KG1 (cell line): ENCODE results near the gene GOLGA2.

Source experiments
- DNase-seq: peaks from one replicate; lab custom pipeline; 2025; lab: John Stamatoyannopoulos, UW

Gene GOLGA2

DNA sequence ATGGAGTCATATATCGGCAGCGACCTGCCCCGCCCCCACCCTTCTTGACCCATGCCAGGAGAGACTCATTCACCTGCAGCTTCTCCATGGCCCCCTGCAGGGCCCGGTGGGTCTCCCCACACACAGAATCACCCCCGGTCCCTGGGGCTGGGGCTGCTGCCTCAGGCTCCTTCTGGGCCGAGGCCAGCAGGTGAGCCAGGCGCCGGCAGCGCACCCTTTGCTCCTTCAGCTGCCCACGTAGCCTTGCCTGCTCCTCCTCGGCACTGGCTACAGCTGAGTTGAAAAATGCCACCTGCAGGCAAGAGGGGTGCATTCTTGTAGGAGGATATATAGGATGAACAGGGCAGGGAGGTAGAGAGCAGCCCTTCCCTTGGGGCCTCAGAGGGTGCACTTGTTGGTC, 17.9 kb downstream of the GOLGA2 start:
- no peak for DNase-seq

DNA sequence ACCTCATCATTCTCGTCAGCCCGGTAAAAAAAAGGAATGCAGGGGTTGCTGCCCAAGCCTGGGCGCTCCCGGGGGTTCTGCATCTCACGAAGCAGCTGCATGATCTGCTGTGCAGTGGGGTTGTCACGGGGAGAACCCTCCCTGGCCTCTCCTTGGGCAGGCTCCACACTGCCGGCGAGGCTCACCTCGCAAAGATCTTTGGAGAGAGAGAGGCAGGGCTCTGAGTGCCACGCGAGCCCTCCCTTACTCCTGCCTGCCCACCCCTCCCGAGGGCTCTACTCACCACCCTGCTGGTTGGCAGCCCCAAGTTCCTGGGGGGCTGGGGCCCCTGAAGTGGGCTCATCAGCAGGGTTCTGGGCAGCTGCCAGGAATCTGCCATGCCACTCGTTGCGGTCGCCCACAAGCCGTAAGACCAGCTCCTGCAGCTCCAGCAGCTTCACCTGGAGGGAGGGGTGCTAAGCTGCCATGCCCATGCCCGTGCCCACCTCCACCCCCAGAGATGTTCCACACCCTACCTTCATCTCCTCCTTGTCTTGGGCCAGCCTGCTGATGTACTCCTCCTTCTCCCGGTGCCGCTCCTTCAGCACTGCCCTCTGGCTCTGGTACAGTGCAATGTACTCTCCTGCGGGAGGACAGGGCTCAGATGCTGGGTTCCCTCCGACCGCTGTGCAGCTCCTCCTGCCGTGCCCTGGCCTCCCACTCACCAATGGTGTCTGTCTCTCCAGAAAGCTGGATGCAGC, 18.6 kb downstream of the GOLGA2 start:
- no peak for DNase-seq

DNA sequence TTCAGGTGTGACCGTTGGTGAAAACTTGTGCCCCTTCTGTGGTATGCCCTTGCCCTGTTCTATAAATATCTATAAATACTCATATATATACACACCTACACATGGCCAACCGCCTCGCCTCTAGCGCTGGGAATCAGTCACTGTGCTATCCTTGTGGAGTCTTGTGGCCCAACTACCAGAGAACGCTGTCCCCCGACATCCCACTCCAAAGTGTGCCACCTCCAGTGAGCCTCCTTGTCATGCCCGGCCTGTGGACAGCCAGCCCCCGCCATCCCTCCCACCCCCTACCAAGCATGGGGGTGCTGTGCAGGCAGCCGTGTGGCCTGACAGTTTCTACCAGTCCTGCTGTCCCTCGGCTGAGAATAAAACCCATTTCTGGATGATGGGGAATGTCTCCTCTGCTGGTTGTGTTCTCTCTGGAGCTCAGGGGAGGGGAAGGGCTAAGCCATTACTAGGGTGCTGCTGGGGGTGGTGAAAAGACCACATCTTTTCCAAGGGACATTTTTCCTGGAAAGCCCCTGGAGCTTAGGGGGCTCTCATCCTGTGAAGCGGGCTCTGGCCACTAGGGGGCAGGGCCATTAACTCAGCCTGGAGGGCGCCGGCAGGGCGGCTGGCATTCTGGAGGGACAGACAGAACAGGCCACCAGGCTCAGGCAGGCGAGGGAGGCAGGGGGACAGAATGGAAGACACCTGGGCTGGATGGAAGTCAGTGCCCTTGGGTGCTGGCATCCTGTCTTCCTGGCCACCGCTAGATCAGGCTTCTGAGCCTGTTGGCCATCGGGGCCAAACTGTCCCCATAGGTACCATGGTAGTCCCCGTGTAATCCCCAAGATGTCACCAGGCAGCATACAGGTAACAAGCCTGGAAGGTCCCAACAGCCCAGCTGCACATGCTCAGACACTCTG, 20.7 kb downstream of the GOLGA2 start:
- DNase-seq, result no peak

DNA sequence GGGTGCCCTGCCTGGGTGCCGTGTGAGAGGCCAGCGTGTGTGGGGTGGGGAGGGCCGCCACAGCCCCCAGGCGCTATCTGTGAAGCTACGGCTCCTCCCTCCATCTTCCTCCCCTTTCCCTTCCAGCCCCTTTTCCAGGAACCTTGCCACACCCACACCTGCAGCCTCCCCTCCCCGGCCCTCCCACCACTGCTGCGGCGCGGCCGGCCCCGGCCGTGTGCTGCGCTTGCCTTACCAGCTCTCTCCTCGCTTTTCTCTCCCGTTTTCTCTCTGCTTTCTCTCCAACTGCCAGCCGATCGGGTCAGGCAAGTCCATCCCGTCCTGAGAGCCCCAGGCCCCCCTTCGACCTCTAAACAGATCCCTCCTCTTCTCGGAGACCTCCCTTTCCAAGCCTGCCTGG, 21.4 kb downstream of the GOLGA2 start:
- DNase-seq, result no peak

DNA sequence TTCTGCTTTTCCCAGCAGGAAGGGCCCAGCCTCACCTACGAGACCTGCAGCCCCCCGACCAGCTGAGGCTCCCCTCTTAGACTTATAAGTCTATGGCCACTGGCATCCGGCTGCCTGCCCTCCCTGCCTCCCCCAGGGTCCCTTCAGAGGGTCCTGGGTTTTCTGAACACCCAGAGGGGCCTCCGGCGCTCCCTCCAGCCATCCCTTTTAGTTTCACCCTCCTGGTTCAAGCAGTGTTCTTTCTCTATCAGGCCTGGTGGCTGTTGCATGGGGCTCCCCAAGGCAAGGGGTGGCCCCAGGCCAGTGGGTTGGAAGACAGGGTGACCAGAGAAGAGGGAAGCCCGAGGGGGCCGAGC, 21.8 kb downstream of the GOLGA2 start:
- no peak for DNase-seq

DNA sequence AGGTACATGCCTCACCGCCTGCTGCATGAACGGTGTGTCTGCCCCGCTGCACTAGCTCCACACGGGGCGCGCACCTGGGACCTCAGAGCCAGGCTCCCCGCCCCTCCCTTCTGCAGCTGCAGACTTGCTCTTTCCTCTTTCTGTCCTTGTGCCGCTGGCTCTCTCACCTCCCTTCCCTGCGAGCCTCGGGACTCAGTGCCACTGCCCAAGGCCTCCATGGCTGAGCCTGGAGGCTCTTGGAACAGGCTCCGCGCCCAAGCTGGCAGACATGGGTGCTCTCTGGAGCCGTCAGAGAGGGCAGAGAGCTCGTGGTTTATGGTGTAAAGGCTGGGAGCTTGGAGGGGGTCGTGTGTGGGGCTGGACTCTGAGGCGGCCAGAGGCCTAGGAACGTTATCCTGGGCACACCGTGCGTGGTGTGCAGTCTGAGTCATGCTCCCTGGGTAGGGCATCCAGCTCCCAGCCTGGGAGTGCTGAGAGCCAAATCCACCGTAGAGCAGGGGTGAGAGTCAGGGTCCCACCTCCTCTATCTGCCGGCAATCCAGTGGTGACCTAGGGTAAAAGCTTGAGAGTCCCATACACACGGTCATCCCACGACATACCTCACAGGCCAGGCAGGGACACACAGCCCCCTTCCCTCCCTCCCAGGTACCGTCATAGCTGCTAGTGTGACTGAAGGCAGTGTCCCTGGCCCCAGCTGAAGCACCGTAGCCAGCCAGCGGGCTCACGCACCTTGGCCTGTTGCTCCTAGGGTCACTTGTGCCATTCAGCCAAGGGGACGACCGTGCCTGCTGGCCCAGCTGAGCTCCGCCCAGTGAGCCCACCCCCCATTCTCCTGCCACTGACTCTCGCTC, 22.4 kb downstream of the GOLGA2 start:
- no peak for DNase-seq

DNA sequence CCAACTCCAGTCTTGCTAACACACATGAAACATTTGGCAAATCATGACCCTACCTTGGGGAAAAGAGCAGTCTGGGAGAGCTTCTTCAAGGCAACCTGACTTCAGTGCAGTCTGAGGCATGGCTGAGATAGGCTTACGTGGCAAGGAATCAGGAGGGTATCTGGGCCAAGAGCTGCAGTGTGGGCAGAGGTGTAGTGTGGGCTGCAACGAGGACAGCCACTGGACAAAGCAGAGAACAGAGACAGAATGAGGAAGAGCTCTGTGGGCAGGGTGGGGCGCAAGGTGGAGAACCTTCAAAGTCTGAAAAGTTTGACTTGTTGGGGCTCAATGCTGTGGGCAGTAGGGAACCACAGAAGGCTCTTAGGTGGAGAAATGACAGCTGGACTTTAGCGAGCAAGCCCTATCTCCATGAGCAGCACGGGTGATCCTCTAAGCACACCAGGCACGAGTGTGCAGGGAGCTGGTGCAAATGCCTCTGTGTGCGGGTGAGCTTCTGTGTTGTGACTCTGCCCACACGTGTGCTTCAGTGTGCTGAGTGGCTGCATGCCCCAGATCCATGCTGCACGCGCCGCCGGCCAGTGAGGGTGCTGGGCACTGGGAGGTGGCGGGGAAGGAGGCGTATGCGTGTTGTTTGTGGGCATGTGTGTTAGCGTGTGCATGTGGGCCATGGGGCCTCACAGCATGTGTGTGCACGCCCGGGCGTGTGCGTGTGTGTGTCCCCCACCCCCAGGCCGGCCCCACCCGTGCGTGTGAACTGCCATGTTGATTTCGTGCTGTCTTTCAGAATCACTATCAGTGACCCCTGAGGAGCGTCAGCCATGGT, 23.3 kb downstream of the GOLGA2 start:
- no peak for DNase-seq

DNA sequence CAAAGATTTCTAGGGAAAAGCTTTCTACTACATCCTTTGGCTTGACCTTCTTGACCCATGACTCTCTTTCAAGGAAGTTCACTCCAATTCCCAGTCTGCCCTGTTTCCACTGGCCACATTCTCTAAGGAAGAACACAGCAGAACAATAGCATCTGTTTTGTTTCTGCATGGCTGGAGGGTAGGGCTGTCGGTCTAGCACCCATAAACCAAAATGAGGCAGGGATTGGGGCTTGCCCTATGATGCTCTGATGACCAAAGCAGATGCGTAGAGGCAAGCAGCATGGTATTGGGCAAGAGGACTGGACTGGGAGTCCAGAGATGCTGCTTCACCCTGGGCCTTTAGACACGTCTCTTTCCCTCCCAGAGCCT, 24.1 kb downstream of the GOLGA2 start:
- no peak for DNase-seq

DNA sequence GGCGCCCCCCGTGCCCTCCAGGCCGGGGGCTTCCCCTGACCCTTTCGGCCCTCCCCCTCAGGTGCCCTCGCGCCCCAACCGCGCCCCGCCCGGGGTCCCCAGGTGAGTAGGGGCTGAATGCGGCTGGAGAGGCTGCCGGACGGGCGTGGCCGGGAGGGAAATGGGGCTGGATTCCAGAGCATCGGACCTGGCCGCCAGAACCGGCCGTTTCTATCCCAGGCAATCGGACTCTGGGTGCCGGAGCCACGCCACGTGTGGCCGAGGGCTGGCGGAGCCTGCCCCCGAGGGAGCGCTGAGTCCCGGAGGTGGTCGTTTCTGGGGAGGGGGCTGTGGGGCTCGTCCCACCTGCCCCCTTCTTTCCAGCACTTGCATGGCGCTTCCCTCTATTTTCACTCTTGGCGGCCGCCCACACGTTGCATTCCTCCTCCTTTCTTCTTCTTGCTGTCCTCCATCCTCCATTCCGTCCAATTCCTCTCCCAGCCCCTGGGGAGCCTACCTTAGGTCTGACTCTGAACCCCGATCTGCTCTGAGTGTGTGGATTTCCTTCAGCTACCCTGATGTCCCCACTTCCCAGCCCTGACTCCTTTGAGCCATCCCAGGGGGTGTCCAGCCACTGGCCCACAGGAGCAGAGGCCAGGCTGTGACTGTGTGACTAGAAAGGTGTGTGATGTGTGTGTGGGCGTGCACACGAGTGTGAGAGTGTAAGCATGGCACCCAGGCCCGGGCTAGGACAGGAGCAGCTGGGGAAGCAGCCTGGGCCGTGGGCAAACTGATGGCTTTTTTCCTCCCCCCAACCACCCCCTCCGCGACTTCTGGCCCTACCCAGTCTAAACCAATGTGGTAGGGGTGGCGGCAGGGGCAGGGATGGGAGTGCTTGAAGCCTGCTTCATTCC, 24.7 kb downstream of the GOLGA2 start:
- no peak for DNase-seq

DNA sequence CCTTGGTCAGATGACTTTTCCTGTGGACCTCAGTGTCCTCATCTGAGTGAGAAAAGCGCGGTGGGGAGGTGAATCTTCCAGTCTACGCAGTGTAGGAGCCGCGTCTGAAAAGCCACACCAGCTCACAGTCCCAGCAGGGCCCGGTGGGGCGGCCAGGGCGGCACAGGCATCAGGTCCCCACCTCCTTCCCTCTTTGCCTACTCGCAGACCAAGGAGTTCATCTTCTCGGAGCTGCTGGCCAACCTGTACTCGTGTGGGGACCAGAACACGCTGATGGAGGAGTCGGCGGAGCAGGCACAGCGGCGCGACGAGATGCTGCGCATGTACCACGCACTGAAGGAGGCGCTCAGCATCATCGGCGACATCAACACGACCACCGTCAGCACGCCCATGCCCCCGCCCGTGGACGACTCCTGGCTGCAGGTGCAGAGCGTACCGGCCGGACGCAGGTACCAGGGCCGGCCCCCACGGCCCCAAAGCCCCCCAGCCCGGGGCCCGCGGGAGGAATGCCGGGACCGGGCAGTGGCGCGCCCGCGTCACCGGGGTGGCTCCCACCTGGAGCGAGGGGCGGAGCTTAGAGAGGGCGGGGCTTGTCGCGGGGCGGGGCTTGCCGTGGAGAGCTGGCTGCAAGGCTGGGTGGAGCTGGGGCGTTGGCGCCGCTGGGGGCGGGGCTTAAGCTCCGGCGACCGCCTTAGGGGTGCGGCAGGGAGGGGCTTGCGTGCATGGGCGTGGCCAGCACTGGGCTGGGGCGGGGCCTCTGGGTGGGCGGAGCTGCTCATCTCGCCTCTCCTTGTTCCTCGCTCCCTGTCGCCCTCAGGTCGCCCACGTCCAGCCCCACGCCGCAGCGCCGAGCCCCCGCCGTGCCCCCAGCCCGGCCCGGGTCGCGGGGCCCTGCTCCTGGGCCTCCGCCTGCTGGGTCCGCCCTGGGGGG, 25.6 kb downstream of the GOLGA2 start:
- no peak for DNase-seq

DNA sequence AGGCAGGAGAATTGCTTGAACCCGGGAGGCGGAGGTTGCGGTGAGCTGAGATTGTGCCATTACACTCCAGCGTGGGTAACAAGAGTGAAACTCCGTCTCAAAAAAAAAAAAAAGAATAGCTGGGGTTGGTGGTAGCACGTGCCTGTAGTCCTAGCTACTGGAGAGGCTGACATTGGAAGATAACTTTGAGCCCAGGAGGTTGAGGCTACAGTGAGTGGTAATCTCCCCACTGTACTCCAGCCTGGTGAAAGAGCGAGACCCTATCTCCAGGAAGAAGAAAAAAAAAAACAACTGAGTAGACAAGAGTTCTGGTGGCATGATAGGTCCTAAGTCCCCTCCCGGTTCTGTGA, 26.3 kb downstream of the GOLGA2 start:
- no peak for DNase-seq

DNA sequence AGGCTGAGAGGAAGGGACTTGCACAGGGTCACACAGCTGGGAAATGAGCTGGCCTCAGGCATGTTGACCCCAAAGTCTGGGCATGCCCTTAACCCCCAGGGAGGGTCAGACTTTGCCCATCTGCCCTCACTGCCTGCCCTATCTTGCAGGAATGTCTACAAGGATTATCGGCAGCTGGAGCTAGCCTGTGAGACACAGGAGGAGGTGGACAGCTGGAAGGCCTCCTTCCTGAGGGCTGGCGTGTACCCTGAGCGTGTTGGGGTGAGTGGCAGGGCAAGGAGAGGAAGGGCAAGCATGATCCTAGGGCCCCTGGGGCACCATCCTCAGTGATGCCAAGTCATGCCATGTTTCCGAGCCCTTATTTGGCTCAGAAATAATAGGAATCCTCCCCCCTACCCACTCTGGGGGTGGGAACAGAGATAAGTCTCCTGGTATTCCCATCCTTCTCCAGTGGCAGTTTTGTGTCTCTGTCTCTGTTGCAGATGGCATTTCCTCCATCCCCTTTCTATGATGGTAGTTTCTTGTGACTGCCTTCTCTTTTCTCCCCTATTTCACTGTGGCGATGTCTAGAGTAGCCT, 28.5 kb downstream of the GOLGA2 start:
- no peak for DNase-seq

DNA sequence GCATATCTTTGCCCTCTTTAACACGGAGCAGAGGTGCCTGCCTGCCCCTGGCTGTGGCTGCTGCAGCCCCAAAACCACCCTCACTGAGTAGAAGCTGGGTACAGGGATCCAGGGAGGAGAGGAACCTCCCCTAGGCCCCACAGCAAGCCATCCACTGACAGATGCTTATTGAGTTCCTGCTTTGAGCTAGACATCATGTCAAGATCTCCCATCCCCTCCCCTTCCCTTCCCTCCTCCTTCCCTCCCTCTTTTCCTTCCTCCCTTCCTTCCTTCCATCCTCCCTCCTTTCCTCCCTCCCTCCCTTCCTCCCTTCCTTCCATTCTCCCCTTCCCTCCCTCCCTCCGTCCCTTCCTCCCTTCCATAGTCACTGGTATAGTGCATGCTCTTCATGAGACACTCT, 29.3 kb downstream of the GOLGA2 start:
- peak; percentile 9 for DNase-seq

DNA sequence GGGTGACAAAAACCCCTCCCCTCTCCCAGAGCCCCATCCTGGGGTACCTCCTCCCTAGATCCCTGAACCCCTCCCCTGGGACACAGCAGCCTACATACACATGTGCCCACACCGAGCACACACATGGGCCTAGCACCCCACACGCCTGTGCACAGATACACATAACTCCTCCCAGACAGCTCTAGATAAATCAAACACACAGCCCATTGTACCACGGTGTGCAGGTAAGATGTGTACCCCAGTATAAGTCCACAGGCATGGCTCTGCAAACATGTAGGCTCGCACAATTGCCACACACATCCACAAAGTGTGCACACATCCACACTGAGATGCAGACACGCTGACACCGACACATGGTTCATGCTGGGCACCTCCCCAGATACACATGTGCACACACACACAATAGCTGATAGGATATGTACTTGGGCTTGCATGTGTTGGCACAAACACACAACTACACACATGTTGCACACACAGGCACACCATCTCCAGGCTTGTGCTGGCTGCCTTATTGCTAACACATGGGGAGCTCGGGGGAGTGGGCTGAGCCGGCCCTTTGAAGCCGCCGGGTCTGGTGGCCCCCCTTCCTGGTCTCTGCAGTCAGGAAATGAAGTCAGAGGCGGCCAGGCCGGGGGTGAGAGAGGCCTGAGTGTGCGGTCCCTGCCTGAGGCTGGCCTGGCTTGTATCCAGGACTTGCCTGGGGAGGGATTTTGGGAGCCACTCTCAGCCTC, 30.2 kb downstream of the GOLGA2 start:
- peak; percentile 81 for DNase-seq

DNA sequence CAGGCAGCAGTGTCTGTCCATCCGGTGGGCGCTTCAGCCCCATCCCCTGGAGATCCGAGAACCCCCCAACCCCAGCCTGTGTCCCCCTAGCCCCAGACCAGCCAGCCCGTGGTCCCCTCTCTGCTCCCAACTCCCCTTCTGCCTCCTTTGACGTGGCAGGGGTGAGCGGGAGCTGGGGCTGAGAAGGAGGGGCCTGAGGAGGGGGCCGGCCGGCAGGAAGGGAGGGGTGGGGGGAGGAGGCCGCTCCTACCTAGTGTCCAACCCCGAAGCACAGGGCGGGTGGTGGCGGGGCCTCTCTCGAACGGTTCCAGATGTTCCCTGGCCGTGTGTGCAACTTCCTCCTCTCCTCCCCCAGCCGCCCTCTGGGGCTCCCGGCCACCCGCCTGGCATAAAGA, 31.0 kb downstream of the GOLGA2 start:
- peak; percentile 57 for DNase-seq

DNA sequence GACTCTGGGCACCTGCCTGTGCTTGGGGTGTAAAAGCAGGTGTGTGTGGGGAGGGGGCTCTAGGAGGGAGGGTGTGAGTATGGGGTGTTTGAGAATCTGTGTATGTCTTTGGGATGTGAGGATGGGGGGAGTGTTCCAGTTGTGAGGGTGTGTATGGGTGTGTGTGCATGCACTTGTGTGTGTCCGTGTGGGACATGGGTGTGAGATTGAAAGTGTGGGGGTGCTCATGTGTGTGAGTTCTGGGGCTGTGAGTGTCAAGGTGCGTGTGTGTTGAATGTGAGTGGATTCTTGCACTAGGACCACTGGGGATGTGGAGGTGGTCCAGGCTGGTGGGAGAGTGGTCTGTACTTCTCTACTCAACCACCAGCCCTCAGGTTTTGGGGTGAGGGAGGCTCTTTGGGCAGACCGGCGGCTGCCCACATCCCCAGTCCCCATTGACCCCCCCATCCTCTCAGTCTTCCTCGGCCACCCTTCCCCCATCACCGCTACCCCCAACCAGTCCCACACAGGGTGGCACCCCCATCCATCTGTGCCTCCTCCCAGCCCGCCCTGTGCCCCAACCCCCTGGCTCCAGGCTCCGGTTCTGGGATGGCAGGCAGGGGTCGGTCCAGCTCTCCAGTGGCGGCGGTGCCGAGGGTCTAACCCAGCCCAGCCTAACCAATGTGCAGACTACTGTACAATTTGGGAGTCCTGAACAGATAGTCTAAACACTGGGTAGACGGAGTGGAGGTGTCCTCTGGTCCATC, 31.5 kb downstream of the GOLGA2 start:
- DNase-seq, result no peak

DNA sequence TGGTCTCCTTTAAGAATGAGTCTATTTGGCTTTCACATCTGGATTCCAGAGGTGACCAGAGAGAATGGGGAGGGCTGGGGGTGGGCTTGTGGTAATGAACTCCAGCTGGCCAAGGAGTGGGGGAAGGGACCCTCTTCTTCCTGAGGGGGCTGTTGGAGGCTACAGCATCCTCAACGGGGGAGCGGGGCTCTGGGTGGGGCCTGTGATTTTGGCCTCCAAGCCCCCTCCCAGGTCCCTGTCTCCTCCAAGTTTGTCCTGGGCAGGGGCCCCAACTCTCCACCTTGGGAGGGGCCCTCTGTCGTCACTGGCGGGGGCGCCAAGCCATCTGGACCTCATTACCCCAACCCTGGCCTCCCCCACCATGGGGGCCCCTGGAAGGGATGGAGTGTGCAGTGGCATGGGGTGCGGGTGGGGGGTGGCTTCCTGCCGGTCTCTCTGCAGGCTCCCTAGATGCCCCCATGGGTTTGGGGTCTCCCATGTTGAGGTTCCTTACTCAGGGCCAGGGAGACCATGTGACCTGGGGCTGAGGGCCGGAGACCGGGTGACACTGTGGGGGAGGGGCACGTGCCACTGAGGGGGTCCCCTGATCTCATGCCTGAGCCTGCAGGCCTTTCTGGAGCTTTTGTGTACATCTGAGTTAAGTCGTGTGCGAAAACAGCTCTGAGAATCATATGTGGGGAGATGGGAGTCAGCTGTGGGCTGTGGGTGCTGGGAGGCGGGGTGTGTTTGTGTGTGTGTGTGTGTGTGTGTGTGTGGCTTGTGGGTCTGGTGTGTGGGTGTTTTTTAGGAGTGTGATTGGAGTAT, 32.4 kb downstream of the GOLGA2 start:
- no peak for DNase-seq
